ENCODE results near the gene CSF1.

GRCh38 chr1:109887884-109888283, 22.8 kb upstream of the CSF1 start:
- TF ChIP-seq CTCF (IDR thresholded peaks at IDR 0.05; ENCODE audit: poor library complexity) (no peak), EZH2 (IDR thresholded peaks at IDR 0.05; ENCODE audit: borderline replicate concordance) (no peak), EZH2phosphoT487 (IDR thresholded peaks at IDR 0.05; ENCODE audit: low read depth, severe bottlenecking, unreplicated experiment) (no peak)
